ENCODE results near the gene DCAF10.
"Not testable (repeated sequence)": the region's sequence is repeated elsewhere in the genome, so short reads cannot be mapped to it uniquely, and the experiment has no call there.

DCAF10 gene, protein sequence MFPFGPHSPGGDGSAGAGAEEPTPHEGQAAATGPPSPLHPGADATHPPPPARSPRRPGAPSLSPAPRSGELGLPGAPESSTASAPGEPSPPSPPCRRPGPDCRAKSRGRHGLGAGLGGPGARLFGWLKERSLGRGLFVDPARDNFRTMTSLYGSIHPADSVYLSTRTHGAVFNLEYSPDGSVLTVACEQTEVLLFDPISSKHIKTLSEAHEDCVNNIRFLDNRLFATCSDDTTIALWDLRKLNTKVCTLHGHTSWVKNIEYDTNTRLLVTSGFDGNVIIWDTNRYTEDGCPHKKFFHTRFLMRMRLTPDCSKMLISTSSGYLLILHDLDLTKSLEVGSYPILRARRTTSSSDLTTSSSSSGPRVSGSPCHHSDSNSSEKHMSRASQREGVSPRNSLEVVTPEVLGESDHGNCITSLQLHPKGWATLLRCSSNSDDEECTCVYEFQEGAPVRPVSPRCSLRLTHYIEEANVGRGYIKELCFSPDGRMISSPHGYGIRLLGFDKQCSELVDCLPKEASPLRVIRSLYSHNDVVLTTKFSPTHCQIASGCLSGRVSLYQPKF

DNA sequence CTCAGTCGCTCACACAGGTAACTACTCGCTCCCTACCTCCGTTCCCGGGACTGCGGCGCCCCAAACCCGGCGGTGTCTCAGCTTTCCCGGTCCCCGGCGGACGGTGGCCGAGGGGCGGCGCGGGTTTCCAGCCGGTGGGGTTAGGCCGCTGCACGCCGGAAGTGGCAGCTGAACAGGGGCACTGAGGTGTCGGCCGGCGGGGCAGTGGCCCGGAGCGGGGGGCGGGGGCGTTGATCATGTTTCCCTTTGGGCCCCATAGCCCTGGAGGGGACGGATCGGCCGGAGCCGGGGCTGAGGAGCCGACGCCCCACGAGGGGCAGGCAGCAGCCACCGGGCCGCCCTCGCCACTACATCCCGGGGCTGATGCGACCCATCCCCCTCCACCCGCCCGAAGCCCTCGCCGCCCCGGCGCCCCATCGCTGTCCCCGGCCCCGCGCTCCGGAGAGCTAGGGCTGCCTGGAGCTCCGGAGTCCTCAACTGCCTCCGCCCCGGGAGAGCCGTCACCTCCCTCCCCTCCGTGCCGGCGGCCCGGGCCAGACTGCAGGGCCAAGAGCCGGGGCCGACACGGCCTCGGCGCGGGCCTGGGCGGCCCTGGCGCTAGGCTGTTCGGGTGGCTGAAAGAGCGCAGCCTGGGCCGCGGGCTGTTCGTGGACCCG, at the start of gene DCAF10:
TSS of gene DCAF10 (plus strand) at position 167 of the 656 bp plus-strand sequence. CDS start at position 237, 70 bp downstream.
- peak in 1 of 2 experiments; percentile 65 for DNase-seq

GRCh38 chr9:37751186-37751585, 49.4 kb upstream of the DCAF10 start:
- no peak for DNase-seq

GRCh38 chr9:37751704-37752103, 48.9 kb upstream of the DCAF10 start:
- DNase-seq: not testable (repeated sequence)

DNA sequence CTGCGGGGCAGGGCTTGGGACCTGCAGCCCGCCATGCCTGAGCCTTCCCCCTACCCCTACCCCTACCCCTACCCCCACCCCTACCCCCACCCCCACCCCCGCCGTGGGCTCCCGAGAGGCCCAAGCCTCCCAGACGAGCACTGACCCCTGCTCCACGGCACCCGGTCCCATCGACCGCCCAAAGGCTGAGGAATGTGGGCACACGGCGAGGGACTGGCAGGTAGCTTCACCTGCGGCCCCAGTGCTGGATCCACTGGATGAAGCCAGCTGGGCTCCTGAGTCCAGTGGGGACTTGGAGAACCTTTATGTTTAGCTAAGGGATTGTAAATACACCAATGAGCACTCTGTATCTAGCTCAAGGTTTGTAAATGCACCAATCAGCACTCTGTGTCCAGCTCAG, 48.5 kb upstream of the DCAF10 start:
- DNase-seq: not testable (repeated sequence)

DNA sequence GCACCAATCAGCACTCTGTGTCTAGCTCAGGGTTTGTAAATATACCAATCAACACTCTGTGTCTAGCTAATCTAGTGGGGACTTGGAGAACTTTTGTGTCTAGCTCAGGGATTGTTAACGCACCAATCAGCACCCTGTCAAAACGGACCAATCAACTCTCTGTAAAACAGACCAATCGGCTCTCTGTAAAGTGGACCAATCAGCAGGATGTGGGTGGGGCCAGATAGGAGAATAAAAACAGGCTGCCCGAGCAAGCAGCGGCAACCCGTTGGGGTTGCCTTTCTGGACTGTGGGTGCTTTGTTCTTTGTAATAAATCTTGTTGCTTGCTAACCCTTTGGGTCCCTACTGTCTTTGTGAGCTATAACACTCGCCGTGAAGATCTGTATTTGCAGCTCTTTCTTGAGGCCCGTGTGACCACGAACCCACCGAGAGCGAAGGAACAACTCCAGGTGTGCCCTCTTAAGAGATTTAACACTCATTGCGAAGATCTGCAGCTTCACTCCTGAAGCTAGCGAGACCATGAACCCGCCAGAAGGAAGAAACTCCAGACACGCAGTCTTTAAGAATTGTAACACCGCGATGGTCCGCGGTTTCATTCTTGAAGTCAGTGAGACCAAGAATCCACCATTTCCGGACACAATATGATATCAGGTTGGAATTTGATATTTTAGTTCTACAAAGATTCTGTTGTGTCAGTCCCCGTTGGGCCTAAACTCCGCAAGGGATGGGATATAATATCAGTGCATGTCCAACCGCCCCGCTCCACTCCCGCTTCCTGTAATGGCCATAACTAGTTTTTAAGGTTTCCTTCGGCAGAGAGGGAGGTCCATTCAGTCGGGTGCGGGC, 47.7 kb upstream of the DCAF10 start:
- no peak for DNase-seq

GRCh38 chr9:37753489-37754190, 47.0 kb upstream of the DCAF10 start, which contains the start of gene TRMT10B:
TSS of gene TRMT10B (plus strand) at chr9:37753805. CDS start at chr9:37761932, 8,127 bp downstream.
- peak in 1 of 2 experiments; percentile 54 for DNase-seq

DNA sequence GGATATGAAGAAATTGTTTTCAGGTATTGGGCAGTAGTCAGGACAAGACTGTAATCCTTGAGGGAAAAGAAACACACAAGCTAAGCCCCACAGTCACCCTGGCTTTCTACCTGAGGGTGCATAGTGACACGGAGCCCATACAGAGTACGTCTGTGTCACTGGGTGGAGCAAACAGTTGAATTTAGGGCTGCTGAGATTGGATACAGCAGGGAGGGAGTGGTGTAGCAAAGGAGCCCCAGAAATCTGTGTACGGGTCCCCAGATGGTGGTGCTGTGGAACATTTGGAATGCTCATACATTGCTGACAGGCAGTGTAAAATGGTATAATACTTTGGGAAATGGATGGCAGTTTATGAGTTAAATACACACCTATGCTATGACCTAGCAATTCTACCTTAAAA, 41.9 kb upstream of the DCAF10 start:
- DNase-seq: no peak

DNA sequence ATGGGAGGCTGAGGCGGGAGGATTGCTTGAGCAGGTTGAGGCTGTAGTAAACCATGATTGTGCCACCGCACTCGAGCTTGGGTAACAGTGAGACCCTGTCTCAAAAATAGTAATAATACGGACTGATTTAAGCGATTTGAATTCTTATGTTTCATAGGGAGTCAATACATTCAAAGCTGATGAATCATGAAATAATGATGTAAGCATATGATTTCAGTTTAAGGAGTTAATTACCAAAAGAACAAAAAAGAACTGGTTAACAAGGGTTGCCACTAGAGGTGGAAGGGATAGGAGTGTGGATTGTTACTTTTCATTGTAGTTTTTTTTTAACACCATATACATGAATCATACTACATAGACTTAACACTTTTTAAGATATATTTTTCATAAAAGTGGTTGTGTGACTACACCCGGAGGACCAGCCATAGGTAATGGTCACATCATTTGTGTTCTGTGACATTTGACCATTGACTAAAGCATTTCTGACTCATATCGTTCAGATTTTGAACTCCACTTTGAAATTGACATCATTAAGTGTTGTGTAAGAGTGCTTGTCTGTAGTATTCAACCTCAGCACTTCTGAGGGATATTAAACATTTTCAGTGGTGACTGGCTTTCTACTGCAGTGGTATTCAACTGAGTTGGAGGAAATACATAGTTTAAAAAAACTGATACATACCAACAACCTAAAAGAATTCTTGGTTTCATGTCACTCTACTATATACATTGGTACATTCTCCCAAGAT, 40.0 kb upstream of the DCAF10 start:
- no peak for DNase-seq

DNA sequence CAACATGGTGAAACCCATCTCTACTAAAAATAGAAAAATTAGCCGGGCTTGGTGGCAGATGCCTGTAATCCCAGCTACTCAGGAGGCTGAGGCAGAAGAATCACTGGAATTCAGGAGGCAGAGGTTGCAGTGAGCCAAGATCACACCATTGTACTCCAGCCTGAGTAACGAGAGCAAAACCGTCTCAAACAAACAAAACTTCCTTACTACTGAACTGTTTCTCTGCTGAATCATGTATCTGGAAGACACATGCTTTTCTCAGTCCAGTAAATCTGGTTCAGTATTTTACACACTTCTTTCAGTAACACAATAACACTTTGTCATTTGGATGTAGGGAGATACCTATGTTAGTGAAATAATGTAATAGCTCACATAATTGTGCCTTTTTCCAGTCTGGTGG, 39.1 kb upstream of the DCAF10 start:
- DNase-seq: no peak

DNA sequence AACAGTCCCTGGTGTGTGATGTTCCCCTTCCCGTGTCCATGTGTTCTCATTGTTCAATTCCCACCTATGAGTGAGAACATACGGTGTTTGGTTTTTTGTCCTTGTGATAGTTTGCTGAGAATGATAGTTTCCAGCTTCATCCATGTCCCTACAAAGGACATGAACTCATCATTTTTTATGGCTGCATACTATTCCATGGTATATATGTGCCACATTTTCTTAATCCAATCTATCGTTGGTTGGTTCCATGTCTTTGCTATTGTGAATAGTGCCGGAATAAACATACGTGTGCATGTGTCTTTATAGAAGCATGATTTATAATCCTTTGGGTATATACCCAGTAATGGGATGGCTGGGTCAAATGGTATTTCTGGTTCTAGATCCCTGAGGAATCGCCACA, 35.3 kb upstream of the DCAF10 start:
- not testable (repeated sequence) for DNase-seq

DNA sequence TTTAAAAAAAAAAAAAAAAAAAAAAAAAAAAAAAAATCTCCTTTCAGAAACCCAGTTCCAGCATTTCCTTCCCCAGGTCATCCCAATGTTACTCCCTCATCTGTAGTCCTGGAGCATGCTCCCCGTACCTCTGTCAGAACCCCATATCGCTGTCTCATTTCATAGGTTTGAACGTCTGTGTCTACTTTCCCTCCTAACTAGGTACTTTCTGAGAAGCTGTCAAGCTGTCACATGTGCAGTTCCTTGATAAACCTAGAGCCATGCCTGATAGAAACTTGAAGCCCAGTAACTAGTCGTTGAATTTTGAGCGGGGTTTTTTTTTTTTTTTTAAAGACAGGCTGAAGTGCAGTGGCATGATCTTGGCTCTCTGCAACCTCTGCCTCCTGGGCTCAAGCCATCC, 31.3 kb upstream of the DCAF10 start:
- DNase-seq: no peak

DNA sequence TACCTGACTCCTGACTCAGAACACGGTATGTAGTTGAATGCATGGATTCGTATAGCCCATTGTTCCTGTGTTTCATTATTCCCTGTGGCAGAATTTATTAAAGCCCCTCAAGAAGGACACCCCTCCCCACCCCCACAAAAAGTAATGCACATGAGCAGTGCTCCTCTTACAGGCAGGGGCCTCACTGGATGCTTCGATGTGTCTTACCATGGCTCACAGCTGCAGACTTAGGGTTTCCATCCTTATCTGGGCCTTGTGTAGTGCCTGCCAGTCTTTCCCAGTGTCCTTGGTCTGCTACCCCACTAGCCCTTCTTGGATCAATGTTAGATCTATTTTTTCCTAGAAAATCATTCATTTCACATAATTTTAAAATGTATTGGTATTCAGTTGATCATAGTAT, 30.6 kb upstream of the DCAF10 start:
- DNase-seq: no peak

DNA sequence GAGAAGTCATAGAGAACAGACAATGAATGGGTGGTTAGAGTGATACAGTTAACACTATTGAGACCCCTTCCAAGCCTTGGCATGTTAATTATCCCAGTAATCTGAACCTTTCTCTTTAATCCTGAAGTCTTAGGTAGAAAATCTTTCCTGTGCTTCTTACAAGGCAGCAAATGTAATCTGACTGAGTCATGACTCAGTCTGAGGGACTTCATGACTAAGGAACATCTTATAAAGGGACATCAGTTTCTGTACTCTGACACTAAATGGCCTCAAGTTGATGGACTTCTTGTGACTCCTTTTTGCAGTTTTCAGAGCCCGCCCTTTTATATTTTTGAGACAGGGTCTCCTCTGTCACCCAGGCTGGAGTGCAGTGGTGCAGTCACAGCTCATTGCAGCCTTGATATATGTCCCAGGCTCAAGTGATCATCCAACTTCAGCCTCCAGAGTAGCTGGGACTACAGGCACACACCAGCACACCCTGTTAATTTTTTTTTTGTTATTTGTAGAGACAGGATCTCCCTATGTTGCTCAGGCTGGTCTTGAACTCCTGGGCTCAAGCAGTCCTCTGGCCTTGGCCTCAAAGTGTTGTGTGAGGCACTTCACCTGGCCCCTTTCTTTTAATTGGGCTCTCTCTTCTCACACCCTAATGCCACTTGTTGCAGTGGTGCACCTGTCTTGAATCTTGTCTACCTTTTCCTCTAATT, 25.2 kb upstream of the DCAF10 start:
- DNase-seq: no peak

DNA sequence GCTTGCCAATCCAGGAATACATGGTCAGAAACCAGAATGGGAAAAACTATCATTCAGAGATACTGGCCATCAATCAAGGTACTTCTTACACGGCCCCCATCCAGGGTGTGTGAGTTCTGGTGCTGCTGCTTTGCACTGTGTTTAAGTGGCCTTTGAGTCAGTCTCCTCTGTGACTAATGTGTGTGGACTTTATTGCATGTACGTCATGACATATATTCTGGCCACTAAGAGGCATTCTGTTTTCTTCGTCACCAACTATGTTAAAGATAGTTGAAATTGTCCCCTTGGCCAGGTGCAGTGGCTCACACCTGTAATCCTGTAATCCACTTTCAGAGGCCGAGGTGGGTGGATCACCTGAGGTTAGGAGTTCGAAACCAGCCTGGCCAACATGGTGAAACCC, 24.3 kb upstream of the DCAF10 start:
- DNase-seq: no peak

GRCh38 chr9:37778534-37778933, 22.1 kb upstream of the DCAF10 start:
- DNase-seq: no peak

- no peak for DNase-seq
Measured at GRCh38 chr9:37784291-37784615, 16.3 kb upstream of the DCAF10 start.

GRCh38 chr9:37784616-37785483, 15.7 kb upstream of the DCAF10 start, which contains the start of gene EXOSC3:
TSS of gene EXOSC3 (minus strand) at chr9:37785064. CDS start at chr9:37785044, 20 bp downstream.
- DNase-seq: peak; percentile 46 to 86

DNA sequence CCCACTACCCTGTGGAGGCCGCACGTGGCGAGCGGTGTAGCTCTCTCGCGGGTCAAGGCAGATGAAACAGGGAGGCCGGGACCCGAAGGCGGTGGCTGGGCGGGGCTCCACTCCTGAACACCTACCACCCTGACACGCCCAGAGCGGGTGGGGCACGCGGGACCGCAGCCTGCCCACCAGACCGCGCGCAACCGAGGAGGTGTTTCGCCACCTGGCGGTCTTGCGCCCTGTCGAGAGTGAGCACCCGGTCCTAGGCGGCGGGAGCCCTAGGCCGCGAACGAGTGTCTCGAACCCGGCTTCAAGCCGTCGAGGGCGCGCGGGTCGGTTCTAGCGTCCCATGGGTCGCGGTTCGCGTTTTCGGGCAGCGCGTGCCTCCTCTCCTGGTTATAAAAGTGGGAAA, 13.5 kb upstream of the DCAF10 start:
- DNase-seq: no peak

DNA sequence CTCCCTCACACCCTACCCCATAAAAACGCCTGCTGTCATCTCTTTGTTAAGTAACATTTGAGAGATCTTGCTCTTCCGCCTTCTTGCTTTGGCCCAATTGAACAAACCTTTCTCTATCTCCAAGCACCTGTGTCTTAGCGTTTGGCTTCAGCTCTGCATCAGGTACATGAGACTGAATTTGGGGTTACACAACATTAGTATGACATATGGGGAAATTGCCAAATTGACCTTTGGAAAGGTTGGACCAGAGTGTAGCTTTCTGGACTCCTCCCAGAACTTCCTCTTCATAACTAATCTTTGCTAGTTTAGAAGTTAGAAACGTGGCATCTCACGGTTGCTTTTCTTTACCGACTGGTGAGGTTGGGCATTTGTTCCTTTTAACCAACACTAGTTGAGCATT, 12.3 kb upstream of the DCAF10 start:
- DNase-seq: no peak

GRCh38 chr9:37790096-37790495, 10.5 kb upstream of the DCAF10 start:
- no peak for DNase-seq
